SK-N-SH (cell line): Measurements from ENCODE around the gene YPEL3.

Experiments
- CTCF ChIP-seq: fragments of 200-600 bp; sonication (generic); IDR thresholded peaks from 2 replicates; pipeline ENCODE4 v1.6.1; 2017; ENCODE audit warnings: antibody characterized with exemption, mild to moderate bottlenecking, moderate library complexity
- FOXM1 ChIP-seq: IDR thresholded peaks from 2 replicates; pipeline ENCODE4 v1.4.0; 2012; ENCODE audit warnings: low read depth, mild to moderate bottlenecking
- SMC3 ChIP-seq: IDR thresholded peaks from 2 replicates; pipeline ENCODE4 v1.6.1; 2012; ENCODE audit warnings: low read depth, low read length, improper control_type of control experiment

GRCh38 chr16:30085820-30086219, 10.2 kb downstream of the YPEL3 start:
- TF ChIP-seq FOXM1 (no peak), CTCF (no peak), SMC3 (no peak)
